Stimulated activated CD4-positive, alpha-beta T cell treated with anti-CD3 and anti-CD28 coated beads, Interleukin-2, amount 100 ng/mL, for 48 hours (primary cell): ENCODE results near the gene CCDC183.
"Not testable (repeated sequence)": the region's sequence is repeated elsewhere in the genome, so short reads cannot be mapped to it uniquely, and the experiment has no call there.

ENCODE experiments used
- DNase-seq, 2 donors: peaks; one replicate each; pipeline ENCODE4 v3.0.0-alpha.2; 2020

CCDC183 gene

GRCh38 chr9:136796238-136796774, at the start of gene CCDC183:
Gene CCDC183, plus strand, starts transcription at chr9:136796338. Its CDS starts 60 bp downstream, at chr9:136796398.
- DNase-seq: no peak

GRCh38 chr9:136746621-136747020, 49.5 kb upstream of the CCDC183 start:
- DNase-seq: no peak

- no peak for DNase-seq
These were observed 48.7 kb upstream of the CCDC183 start for GRCh38 chr9:136747161-136748060.

GRCh38 chr9:136748201-136748600, 47.9 kb upstream of the CCDC183 start, which contains the start of gene LCN6:
Gene LCN6, minus strand, starts transcription at chr9:136748525. Its CDS starts 42 bp downstream, at chr9:136748483.
- no peak for DNase-seq

GRCh38 chr9:136748666-136749611, 47.2 kb upstream of the CCDC183 start:
- no peak for DNase-seq

GRCh38 chr9:136750526-136750925, 45.6 kb upstream of the CCDC183 start:
- DNase-seq: no peak

GRCh38 chr9:136751244-136751643, 44.9 kb upstream of the CCDC183 start:
- no peak for DNase-seq

GRCh38 chr9:136751814-136752213, 44.3 kb upstream of the CCDC183 start:
- DNase-seq: no peak

GRCh38 chr9:136753371-136754058, 42.6 kb upstream of the CCDC183 start:
- DNase-seq: no peak

GRCh38 chr9:136754059-136754572, 42.0 kb upstream of the CCDC183 start:
- DNase-seq: no peak

- DNase-seq: no peak
These were observed 41.4 kb upstream of the CCDC183 start for GRCh38 chr9:136754626-136755301.

GRCh38 chr9:136755302-136756133, 40.6 kb upstream of the CCDC183 start:
- not testable (repeated sequence) for DNase-seq

- DNase-seq: no peak
These were observed 40.1 kb upstream of the CCDC183 start for GRCh38 chr9:136756134-136756438.

- no peak for DNase-seq
These were observed 39.3 kb upstream of the CCDC183 start for GRCh38 chr9:136756836-136757235.

- no peak for DNase-seq
These were observed 38.8 kb upstream of the CCDC183 start for GRCh38 chr9:136757328-136757727.

GRCh38 chr9:136757751-136758140, 38.4 kb upstream of the CCDC183 start:
- no peak for DNase-seq

GRCh38 chr9:136759001-136759400, 37.1 kb upstream of the CCDC183 start:
- DNase-seq: no peak

GRCh38 chr9:136759436-136760325, 36.5 kb upstream of the CCDC183 start:
- DNase-seq: no peak

- DNase-seq: no peak
These were observed 35.7 kb upstream of the CCDC183 start for GRCh38 chr9:136760424-136760823.
